Duodenal mucosa (tissue), 2 donors: ENCODE data around the gene KRT6A.

ENCODE experiments used
- H3K27ac ChIP-seq: one replicate; pipeline ENCODE4 v1.7.0; 2013; ENCODE audit warnings: low read depth, low read length
- H3K27me3 ChIP-seq, 2 donors: one replicate each; pipeline ENCODE4 v1.7.0; 2013; ENCODE audit warnings: low read length in 2 of 2, control low read depth in 1 of 2; ENCODE audit not compliant: insufficient read depth in 2 of 2, control insufficient read depth in 1 of 2
- H3K36me3 ChIP-seq, 2 donors: one replicate each; pipeline ENCODE4 v1.7.0; 2013; ENCODE audit warnings: low read length in 2 of 2, control low read depth in 1 of 2; ENCODE audit not compliant: insufficient read depth in 2 of 2, control insufficient read depth in 1 of 2
- H3K4me1 ChIP-seq, 2 donors: one replicate each; pipeline ENCODE4 v1.7.0; 2013; ENCODE audit warnings: low read length in 2 of 2, control low read depth in 1 of 2; ENCODE audit not compliant: insufficient read depth in 2 of 2, control insufficient read depth in 1 of 2
- H3K4me3 ChIP-seq, 2 donors: one replicate each; pipeline ENCODE4 v1.7.0; 2013; ENCODE audit warnings: low read length in 2 of 2, low read depth in 1 of 2
- H3K9ac ChIP-seq, 2 donors: one replicate each; pipeline ENCODE4 v1.7.0; 2013; ENCODE audit warnings: low read length in 2 of 2, low read depth in 1 of 2
- H3K9me3 ChIP-seq, 2 donors: one replicate each; pipeline ENCODE4 v1.7.0; 2013; ENCODE audit warnings: low read length in 2 of 2, control low read depth in 1 of 2; ENCODE audit not compliant: control insufficient read depth in 1 of 2

KRT6A gene

GRCh38 chr12:52493172-52493571 lies at the start of gene KRT6A:
TSS of gene KRT6A (minus strand) at chr12:52493257. CDS start at chr12:52493188, 69 bp downstream.
- Histone ChIP-seq H3K36me3 (no peaks in the 10 kb centered on the region), H3K4me3 (no peak within 1 kb of the TSS), H3K27me3 (peaks cover 0 to 5% of the 10 kb centered on the region in 2 donors), H3K9ac (no peak within 1 kb of the TSS), H3K27ac (no peak within 1 kb of the TSS), H3K4me1 (no peaks in the 10 kb centered on the region), H3K9me3 (no peaks in the 10 kb centered on the region)

GRCh38 chr12:52542157-52542556 lies 49.1 kb upstream of the KRT6A start:
- Histone ChIP-seq H3K9me3 (no peaks in the 10 kb centered on the region), H3K4me3 (no peak overlapping the region), H3K4me1 (peaks cover 0 to 5% of the 10 kb centered on the region in 2 donors), H3K9ac (no peak overlapping the region), H3K36me3 (no peaks in the 10 kb centered on the region), H3K27me3 (no peaks in the 10 kb centered on the region), H3K27ac (no peak overlapping the region)

GRCh38 chr12:52541709-52542108 lies 48.7 kb upstream of the KRT6A start:
- no peaks in the 10 kb centered on the region for H3K9me3 ChIP-seq
- no peaks in the 10 kb centered on the region for H3K36me3 ChIP-seq
- H3K4me1 ChIP-seq, result peaks cover 0 to 5% of the 10 kb centered on the region in 2 donors
- no peak overlapping the region for H3K27ac ChIP-seq
- no peaks in the 10 kb centered on the region for H3K27me3 ChIP-seq
- no peak overlapping the region for H3K9ac ChIP-seq
- H3K4me3 ChIP-seq, result no peak overlapping the region

GRCh38 chr12:52540531-52540930 lies 47.5 kb upstream of the KRT6A start:
- H3K27me3 ChIP-seq, result no peaks in the 10 kb centered on the region
- no peak overlapping the region for H3K9ac ChIP-seq
- peaks cover 0 to 5% of the 10 kb centered on the region in 2 donors for H3K4me1 ChIP-seq
- H3K27ac ChIP-seq, result no peak overlapping the region
- no peaks in the 10 kb centered on the region for H3K36me3 ChIP-seq
- no peaks in the 10 kb centered on the region for H3K9me3 ChIP-seq
- H3K4me3 ChIP-seq, result no peak overlapping the region

GRCh38 chr12:52539821-52540173 lies 46.7 kb upstream of the KRT6A start:
- H3K9ac ChIP-seq, result no peak overlapping the region
- no peaks in the 10 kb centered on the region for H3K36me3 ChIP-seq
- no peak overlapping the region for H3K4me3 ChIP-seq
- H3K27me3 ChIP-seq, result no peaks in the 10 kb centered on the region
- H3K27ac ChIP-seq, result no peak overlapping the region
- peaks cover 0 to 5% of the 10 kb centered on the region in 2 donors for H3K4me1 ChIP-seq
- no peaks in the 10 kb centered on the region for H3K9me3 ChIP-seq

GRCh38 chr12:52539083-52539820 lies 46.2 kb upstream of the KRT6A start:
- no peak overlapping the region for H3K4me3 ChIP-seq
- H3K36me3 ChIP-seq, result no peaks in the 10 kb centered on the region
- no peak overlapping the region for H3K27ac ChIP-seq
- peaks cover 0 to 5% of the 10 kb centered on the region in 2 donors for H3K4me1 ChIP-seq
- H3K9ac ChIP-seq, result no peak overlapping the region
- no peaks in the 10 kb centered on the region for H3K27me3 ChIP-seq
- H3K9me3 ChIP-seq, result no peaks in the 10 kb centered on the region

GRCh38 chr12:52537101-52537500 lies 44.0 kb upstream of the KRT6A start:
- Histone ChIP-seq H3K27me3 (no peaks in the 10 kb centered on the region), H3K36me3 (no peaks in the 10 kb centered on the region), H3K4me3 (no peak overlapping the region), H3K4me1 (peaks cover 0 to 5% of the 10 kb centered on the region in 2 donors), H3K27ac (no peak overlapping the region), H3K9ac (no peak overlapping the region), H3K9me3 (no peaks in the 10 kb centered on the region)

- Histone ChIP-seq H3K27ac (no peak overlapping the region), H3K36me3 (no peaks in the 10 kb centered on the region), H3K4me3 (no peak overlapping the region), H3K4me1 (peaks cover 0 to 5% of the 10 kb centered on the region in 2 donors), H3K27me3 (no peaks in the 10 kb centered on the region), H3K9ac (no peak overlapping the region), H3K9me3 (no peaks in the 10 kb centered on the region)
These were observed 42.5 kb upstream of the KRT6A start for GRCh38 chr12:52535574-52535973.

- Histone ChIP-seq H3K4me1 (peaks cover 0 to 5% of the 10 kb centered on the region in 2 donors), H3K27me3 (no peaks in the 10 kb centered on the region), H3K36me3 (no peaks in the 10 kb centered on the region), H3K9ac (no peak overlapping the region), H3K4me3 (no peak overlapping the region), H3K9me3 (no peaks in the 10 kb centered on the region), H3K27ac (no peak overlapping the region)
These were observed 41.4 kb upstream of the KRT6A start for GRCh38 chr12:52534482-52534881.

- Histone ChIP-seq H3K4me1 (peaks cover 0 to 3% of the 10 kb centered on the region in 2 donors), H3K9ac (no peak overlapping the region), H3K36me3 (no peaks in the 10 kb centered on the region), H3K4me3 (no peak overlapping the region), H3K9me3 (no peaks in the 10 kb centered on the region), H3K27ac (no peak overlapping the region), H3K27me3 (no peaks in the 10 kb centered on the region)
These were observed 40.8 kb upstream of the KRT6A start for GRCh38 chr12:52533686-52534470.
